Progenitor cell of endocrine pancreas (in vitro differentiated cells): ENCODE measurements around the gene LRWD1. TPM values are rescaled to one million over a fixed set of nuclear protein-coding genes. Genes with fewer than 3 reads are reported as not detected.
A peak's percentile ranks its signal among the peaks of the same experiment; 100 is the strongest.
"Not testable (repeated sequence)": the region's sequence is repeated elsewhere in the genome, so short reads cannot be mapped to it uniquely, and the experiment has no call there.

Experiments
- DNase-seq: peaks from one replicate; pipeline ENCODE4 v3.0.0; 2021; ENCODE audit warnings: low spot score; ENCODE audit not compliant: unreplicated experiment
- H3K27ac Mint-ChIP-seq: 2 replicates; pipeline ENCODE4 v1.8.0; 2021; ENCODE audit warnings: mild to moderate bottlenecking, moderate library complexity, mixed read lengths
- H3K27me3 Mint-ChIP-seq: 2 replicates; pipeline ENCODE4 v1.8.0; 2021; ENCODE audit warnings: mixed read lengths
- H3K36me3 Mint-ChIP-seq: 2 replicates; pipeline ENCODE4 v1.8.0; 2022; ENCODE audit warnings: mixed read lengths; ENCODE audit not compliant: insufficient read depth
- H3K4me1 Mint-ChIP-seq: 2 replicates; pipeline ENCODE4 v1.8.0; 2021; ENCODE audit warnings: low read depth, mixed read lengths
- H3K4me3 Mint-ChIP-seq: 2 replicates; pipeline ENCODE4 v1.8.0; 2021; ENCODE audit warnings: low read depth, mild to moderate bottlenecking, moderate library complexity, mixed read lengths
- H3K9me3 Mint-ChIP-seq: 2 replicates; pipeline ENCODE4 v1.8.0; 2021; ENCODE audit warnings: low read depth, mixed read lengths
- CTCF ChIP-seq: fragments of 200-600 bp; sonication (generic); IDR thresholded peaks from one replicate; pipeline ENCODE4 v1.5.0; 2021; ENCODE audit warnings: antibody characterized with exemption, mild to moderate bottlenecking; ENCODE audit not compliant: unreplicated experiment
- total RNA-seq: library from RNA; stranded (reverse); gene quantifications from 2 replicates; pipeline ENCODE4 v1.2.1, GENCODE V29; 2021

Gene LRWD1
- total RNA-seq, 1 donor from 2014 or later, result 27.7 TPM

DNA sequence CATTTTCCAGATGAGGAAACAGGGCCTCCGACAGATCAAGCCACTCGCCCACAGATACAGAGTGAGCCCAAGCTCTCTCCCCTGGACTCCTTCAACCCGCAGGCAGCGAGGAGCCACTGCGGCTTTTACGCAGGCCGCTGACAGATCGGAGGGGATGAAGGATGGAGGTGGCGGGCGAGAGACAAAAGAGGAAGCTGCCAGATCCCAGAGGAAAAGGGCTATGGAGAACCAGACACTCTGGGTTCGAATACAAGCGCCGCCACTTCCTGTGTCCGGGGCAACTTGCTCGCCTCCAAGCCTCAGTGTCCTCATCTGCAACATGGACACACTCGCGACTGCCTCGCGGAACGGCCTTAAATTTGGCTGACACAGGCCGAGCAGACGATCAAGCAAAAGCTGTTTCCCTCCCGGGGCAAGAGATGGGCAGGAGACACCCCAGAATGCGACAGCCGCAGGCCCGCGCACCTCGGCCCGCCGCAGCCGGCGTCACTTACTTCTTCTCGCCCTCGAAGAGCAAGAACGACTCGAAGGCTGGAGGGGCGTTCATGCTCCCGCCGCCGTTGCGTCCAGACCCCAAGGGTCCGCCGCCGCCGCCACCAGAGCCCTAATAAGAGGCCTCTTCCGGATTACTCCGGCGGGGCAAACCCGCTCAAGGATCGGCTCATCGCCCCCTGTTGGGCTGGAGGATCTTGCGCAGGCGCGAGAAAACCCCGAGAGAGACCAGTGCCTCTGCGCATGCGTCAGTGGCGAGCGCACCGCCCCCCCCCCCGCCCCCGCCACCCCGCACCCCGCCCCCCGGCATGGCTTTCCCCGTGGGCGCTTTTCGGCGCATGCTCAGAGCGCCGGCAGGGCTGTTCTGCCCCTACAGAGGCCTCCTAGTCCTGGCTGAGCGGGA, 13.8 kb downstream of the LRWD1 start, which contains the start of gene POLR2J:
TSS of gene POLR2J (minus strand) at position 609 of the 895 bp plus-strand sequence. CDS start at position 547, 62 bp downstream.
- H3K4me3 Mint-ChIP-seq, result peak within 1 kb of the TSS; percentile 85
- peak; percentile 57 for DNase-seq
- H3K4me1 Mint-ChIP-seq, H3K36me3 Mint-ChIP-seq, H3K27me3 Mint-ChIP-seq, H3K9me3 Mint-ChIP-seq: not testable (repeated sequence)
- H3K27ac Mint-ChIP-seq, result peak within 1 kb of the TSS; percentile 85
- TF ChIP-seq CTCF, result peak; percentile 19

DNA sequence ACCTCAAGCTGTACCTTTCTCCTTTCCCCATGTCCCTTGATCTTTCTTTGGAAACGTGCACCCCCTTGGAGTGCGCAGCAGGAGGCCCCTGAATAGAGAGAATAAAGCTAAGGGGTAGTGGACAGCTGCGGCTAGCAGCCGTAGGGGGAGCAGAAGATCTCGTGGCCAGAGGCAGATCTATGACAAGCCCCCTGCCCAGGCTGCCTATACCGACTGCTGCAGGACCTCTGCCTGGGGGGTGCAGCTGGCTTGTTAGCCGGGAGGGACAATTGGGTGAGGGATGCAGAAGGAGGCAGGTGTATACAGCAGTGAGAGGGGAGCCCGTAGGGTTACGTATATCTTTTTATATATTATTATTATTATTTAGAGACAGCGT, 14.4 kb downstream of the LRWD1 start:
- not testable (repeated sequence) for DNase-seq, H3K9me3 Mint-ChIP-seq, H3K4me3 Mint-ChIP-seq, H3K27me3 Mint-ChIP-seq, H3K36me3 Mint-ChIP-seq, H3K27ac Mint-ChIP-seq, H3K4me1 Mint-ChIP-seq

DNA sequence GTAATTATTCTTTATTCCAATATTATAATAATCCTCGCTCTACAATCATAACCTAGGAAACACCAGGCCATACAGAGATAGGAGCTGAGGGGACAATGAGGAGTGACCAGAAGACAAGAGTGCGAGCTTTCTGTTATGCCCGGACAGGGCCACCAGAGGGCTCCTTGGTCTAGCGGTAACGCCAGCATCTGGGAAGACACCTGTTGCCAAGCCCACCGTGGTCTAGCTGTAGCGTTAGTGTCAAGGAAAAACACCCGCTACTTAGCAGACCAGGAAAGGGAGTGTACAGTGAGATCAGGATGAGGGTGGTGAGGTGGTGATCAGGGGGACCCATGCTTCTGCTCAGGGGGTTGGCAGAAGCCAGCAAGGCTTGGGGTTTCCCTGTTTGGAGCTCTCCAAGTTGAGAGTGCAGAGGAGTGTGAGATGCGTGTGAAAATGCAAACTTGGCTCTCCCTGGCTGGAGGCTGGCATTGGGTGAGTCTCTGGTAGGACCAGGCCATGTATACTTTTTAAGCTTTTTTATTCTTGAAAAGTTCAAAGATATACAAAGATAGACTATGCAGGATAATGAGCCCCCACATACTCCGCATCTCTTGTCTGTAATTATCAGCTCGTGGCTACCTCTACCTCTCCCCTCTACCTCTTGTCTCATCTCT, 15.3 kb downstream of the LRWD1 start:
- peak; percentile 33 for TF ChIP-seq CTCF
- not testable (repeated sequence) for H3K27me3 Mint-ChIP-seq, H3K36me3 Mint-ChIP-seq, H3K4me1 Mint-ChIP-seq, H3K9me3 Mint-ChIP-seq, H3K4me3 Mint-ChIP-seq
- peak; percentile 41 for DNase-seq
- H3K27ac Mint-ChIP-seq, result peak overlapping the region; percentile 74

DNA sequence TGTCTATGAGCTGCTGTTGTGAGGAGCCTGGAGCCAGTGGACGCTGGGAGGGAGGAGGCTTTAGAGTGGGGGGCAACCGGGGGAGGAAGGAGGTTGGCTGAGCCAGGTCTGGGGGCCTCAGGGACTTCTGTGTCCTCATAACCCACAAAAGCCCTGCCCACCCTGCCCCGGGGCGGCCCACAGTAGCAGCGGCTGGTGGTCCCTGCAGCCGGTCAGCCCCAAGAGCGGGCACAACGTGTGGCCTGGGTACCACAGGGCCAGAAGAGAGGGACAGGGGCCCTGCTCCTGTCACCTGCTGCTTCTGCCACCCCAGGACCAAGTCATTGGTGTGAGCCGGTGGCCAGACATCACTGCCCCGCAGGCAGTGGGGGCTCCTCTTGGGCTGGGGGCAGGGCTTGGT, 17.2 kb downstream of the LRWD1 start:
- not testable (repeated sequence) for H3K27me3 Mint-ChIP-seq, H3K36me3 Mint-ChIP-seq, H3K4me1 Mint-ChIP-seq, H3K9me3 Mint-ChIP-seq, DNase-seq, H3K27ac Mint-ChIP-seq, H3K4me3 Mint-ChIP-seq

- H3K4me1 Mint-ChIP-seq, H3K27ac Mint-ChIP-seq, H3K27me3 Mint-ChIP-seq, DNase-seq, H3K36me3 Mint-ChIP-seq, H3K9me3 Mint-ChIP-seq, H3K4me3 Mint-ChIP-seq: not testable (repeated sequence)
Measured at GRCh38 chr7:102484317-102484716, 19.5 kb downstream of the LRWD1 start.

- not testable (repeated sequence) for H3K4me1 Mint-ChIP-seq, H3K36me3 Mint-ChIP-seq, H3K4me3 Mint-ChIP-seq, H3K27ac Mint-ChIP-seq, H3K9me3 Mint-ChIP-seq, H3K27me3 Mint-ChIP-seq
- peak; percentile 30 for DNase-seq
Measured at GRCh38 chr7:102490529-102491075, 25.8 kb downstream of the LRWD1 start.

DNA sequence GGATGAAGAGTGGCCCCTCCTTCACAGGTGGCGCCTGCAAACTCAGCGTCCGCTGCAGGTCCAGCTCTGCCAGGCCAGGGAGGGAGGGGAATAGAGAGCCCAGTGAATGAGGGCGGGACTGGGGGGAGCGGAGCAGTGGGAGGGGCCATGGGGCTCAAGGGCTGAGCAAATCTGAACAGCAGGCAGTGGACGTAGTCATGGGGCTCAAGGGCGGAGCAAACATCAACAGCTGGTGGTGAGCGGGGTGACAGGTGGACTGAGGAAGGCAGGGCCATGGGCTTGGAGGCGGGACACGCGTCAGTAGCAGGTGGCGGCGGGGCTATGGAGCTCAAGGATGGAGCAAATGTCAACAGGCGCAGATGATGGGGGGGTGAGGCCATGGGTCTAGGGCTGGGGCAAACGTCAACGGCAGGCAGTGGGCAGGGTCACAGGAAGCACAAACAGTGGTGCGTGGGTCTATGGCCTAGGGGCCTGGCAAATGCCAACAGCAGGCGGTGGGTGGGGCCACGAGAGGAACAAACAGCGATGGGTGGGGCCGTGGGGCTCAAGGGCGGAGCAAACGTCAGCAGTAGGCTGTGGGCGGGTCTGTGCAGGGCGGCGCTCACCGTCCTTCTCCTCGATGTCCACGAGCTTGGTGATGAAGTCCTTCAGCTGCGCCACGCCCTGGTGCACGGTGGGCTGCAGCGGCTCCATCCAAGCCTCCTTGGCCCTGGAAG, 28.6 kb downstream of the LRWD1 start:
- H3K36me3 Mint-ChIP-seq, H3K4me3 Mint-ChIP-seq, H3K27ac Mint-ChIP-seq, H3K9me3 Mint-ChIP-seq, H3K4me1 Mint-ChIP-seq, H3K27me3 Mint-ChIP-seq, DNase-seq: not testable (repeated sequence)

DNA sequence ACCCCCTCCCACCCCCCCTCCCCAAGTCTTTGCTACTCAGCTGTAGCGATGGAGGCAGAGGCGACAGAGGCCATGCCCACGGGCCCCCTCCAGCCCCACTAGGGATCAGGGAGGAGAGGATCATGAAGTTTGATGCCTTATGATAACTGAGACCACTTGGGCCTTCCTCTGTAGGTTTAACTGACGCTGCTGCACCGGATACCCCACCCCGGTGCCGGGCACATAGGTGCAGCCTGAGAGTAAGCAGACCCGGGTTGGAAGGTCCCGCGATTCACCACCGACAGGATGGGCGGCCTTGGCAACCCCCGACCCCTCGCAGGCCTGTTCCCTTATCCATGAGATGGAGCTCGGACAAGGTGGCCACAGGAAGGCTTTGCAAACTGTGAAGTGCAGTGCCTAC, 29.2 kb downstream of the LRWD1 start:
- H3K4me1 Mint-ChIP-seq, H3K27ac Mint-ChIP-seq: not testable (repeated sequence)

GRCh38 chr7:102494473-102495149, 29.8 kb downstream of the LRWD1 start:
- not testable (repeated sequence) for H3K4me1 Mint-ChIP-seq, H3K27me3 Mint-ChIP-seq, H3K4me3 Mint-ChIP-seq, H3K36me3 Mint-ChIP-seq, H3K9me3 Mint-ChIP-seq, DNase-seq, H3K27ac Mint-ChIP-seq

More for the DNA sequence above, 29.2 kb downstream of the LRWD1 start:
- not testable (repeated sequence) for H3K4me3 Mint-ChIP-seq, H3K27me3 Mint-ChIP-seq, DNase-seq, H3K9me3 Mint-ChIP-seq, H3K36me3 Mint-ChIP-seq

DNA sequence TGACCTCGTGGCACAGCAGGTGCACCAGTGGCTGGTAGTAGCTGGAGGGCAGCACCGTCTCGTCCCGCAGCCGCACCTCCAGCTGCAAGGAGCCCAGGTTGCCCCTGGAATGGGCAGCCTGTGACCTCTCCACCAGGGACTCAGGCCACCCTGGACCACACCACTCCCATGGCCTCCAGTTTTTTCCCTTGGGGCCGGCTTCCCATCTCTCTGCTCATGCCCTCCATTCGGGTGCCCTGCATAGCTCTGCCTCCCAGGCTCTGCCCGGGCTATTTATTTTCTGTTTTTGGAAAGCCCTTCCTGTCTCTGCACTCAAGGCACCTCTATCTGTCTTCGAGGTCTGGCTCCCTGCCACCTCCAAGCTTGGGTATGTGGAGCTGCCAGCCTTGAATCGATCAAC, 32.1 kb downstream of the LRWD1 start:
- not testable (repeated sequence) for H3K4me3 Mint-ChIP-seq, H3K27me3 Mint-ChIP-seq, H3K9me3 Mint-ChIP-seq, DNase-seq, H3K27ac Mint-ChIP-seq, H3K4me1 Mint-ChIP-seq, H3K36me3 Mint-ChIP-seq
